Esophagus muscularis mucosa (tissue), 4 donors: ENCODE data around the gene RPS6KL1. TPM values are rescaled to one million over a fixed set of nuclear protein-coding genes. Genes with fewer than 3 reads are reported as not detected.

Experiments used
- DNase-seq: peaks from one replicate; pipeline ENCODE4 v3.0.0-alpha.2; 2017; ENCODE audit errors: extremely low spot score
- H3K27ac ChIP-seq, 4 donors: fragments of 200-600 bp; sonication (generic); replicated peaks in 1 of 4; 1 replicate in 3 of 4; 2 replicates in 1 of 4; pipeline ENCODE4 v1.5.1; 2016 to 2019; ENCODE audit warnings: mild to moderate bottlenecking in 1 of 4
- H3K27me3 ChIP-seq, 4 donors: fragments of 200-600 bp; sonication (generic); one replicate each; pipeline versions ENCODE4 v1.5.1 to v1.6.0; 2016 to 2019
- H3K36me3 ChIP-seq, 4 donors: fragments of 200-600 bp; sonication (generic); one replicate each; pipeline ENCODE4 v1.5.1; 2016 to 2019
- H3K4me1 ChIP-seq, 4 donors: fragments of 200-600 bp; sonication (generic); one replicate each; pipeline ENCODE4 v1.5.1; 2016 to 2019
- H3K4me3 ChIP-seq, 4 donors: fragments of 200-600 bp; sonication (generic); 1 replicate in 2 of 4; 2 replicates in 2 of 4; pipeline ENCODE4 v1.5.1; 2016 to 2019; ENCODE audit warnings: mild to moderate bottlenecking in 4 of 4, moderate library complexity in 1 of 4
- H3K9me3 ChIP-seq, 4 donors: fragments of 200-600 bp; sonication (generic); 1 replicate in 3 of 4; 2 replicates in 1 of 4; pipeline ENCODE4 v1.5.1; 2016 to 2019
- EP300 ChIP-seq: sonication (generic); formaldehyde crosslinking; IDR thresholded peaks from one replicate; pipeline ENCODE4 v1.6.1; 2017; ENCODE audit warnings: antibody characterized with exemption
- POLR2A ChIP-seq: fragments of 450-650 bp; IDR thresholded peaks from one replicate; pipeline ENCODE4 v1.6.1; 2017; ENCODE audit warnings: antibody characterized with exemption, moderate library complexity, mild to moderate bottlenecking, low read depth
- POLR2AphosphoS5 ChIP-seq, 2 donors: sonication (generic); formaldehyde crosslinking; IDR thresholded peaks; one replicate each; pipeline ENCODE4 v1.6.1; 2017; ENCODE audit warnings: antibody characterized with exemption in 2 of 2
- WGBS: methylation state at CpG from one replicate; pipeline ENCODE4 v1.1.5; 2018; 5-methylcytosine and 5-hydroxymethylcytosine counted together
- intact Hi-C: fragments of 100-400 bp; cut with DNase I; formaldehyde crosslinking; loops from one replicate; pipeline ENCODE4 v1.15.1; 2023
- total RNA-seq, 4 donors: library from RNA; depleted of rRNA; stranded (reverse); fragments of >200 nt; gene quantifications; one replicate each; pipeline versions ENCODE4 v1.1.0 to v1.2.1, GENCODE V29; 2016
- TF ChIP-seq, protein P1 (sequence below), 3 experiments: fragments of 200-600 bp in 2 of 3; fragments of 450-650 bp in 1 of 3; sonication (generic) in 2 of 3; IDR thresholded peaks; one replicate each; pipeline ENCODE4 v1.5.1; 2017 to 2019; ENCODE audit warnings: antibody characterized with exemption in 3 of 3, mild to moderate bottlenecking in 2 of 3, moderate library complexity in 1 of 3

The RPS6KL1 gene
- total RNA-seq, 4 donors from 2014 or later: 5.3 to 9.7 (median 7.7) TPM

DNA sequence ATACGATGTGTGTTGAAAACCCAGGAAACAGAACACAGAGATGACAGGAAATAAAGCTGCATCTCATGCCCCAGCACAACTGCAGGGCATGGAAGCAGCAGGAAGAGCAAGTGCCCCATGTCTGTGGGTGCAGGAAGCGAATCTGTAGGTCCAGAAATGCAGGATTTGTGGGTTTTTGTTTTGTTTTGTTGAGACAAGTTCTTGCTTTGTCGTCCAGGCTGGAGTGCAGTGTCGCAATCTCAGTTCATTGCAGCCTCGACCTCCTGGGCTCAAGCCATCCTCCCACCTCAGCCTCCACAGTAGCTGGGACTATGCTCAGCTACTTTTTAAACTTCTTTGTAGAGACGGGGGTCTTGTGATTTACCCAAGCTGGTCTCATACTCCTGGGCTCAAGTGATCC, 6.2 kb upstream of the RPS6KL1 start:
- Histone ChIP-seq H3K4me1 (peaks cover 6 to 15% (median 11%) of the 10 kb centered on the region in 4 donors), H3K9me3 (no peaks in the 10 kb centered on the region), H3K27ac (no peak overlapping the region), H3K4me3 (no peak overlapping the region), H3K36me3 (no peaks in the 10 kb centered on the region), H3K27me3 (peaks cover 0 to 2% (median 0%) of the 10 kb centered on the region in 4 donors)
- DNase-seq: no peak
- intact Hi-C loops: no loop called here
- TF ChIP-seq POLR2AphosphoS5 (IDR thresholded peaks at IDR 0.05): no peak
- 78% methylated on average over 6 of the region's 6 CpGs for WGBS

GRCh38 chr14:74927225-74927624, 4.2 kb upstream of the RPS6KL1 start:
- intact Hi-C loops: no loop called here
- TF ChIP-seq POLR2A (no peak), EP300 (no peak), POLR2AphosphoS5 (IDR thresholded peaks at IDR 0.05) (no peak)
- TF ChIP-seq, protein P1, sequence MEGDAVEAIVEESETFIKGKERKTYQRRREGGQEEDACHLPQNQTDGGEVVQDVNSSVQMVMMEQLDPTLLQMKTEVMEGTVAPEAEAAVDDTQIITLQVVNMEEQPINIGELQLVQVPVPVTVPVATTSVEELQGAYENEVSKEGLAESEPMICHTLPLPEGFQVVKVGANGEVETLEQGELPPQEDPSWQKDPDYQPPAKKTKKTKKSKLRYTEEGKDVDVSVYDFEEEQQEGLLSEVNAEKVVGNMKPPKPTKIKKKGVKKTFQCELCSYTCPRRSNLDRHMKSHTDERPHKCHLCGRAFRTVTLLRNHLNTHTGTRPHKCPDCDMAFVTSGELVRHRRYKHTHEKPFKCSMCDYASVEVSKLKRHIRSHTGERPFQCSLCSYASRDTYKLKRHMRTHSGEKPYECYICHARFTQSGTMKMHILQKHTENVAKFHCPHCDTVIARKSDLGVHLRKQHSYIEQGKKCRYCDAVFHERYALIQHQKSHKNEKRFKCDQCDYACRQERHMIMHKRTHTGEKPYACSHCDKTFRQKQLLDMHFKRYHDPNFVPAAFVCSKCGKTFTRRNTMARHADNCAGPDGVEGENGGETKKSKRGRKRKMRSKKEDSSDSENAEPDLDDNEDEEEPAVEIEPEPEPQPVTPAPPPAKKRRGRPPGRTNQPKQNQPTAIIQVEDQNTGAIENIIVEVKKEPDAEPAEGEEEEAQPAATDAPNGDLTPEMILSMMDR (IDR thresholded peaks at IDR 0.05): no peak
- no peak for DNase-seq
- Histone ChIP-seq H3K9me3 (no peaks in the 10 kb centered on the region), H3K27me3 (no peaks in the 10 kb centered on the region), H3K4me1 (peaks cover 11 to 19% (median 17%) of the 10 kb centered on the region in 4 donors), H3K27ac (no peak overlapping the region), H3K36me3 (no peaks in the 10 kb centered on the region), H3K4me3 (no peak overlapping the region)
- WGBS: 87% methylated on average over 6 of the region's 6 CpGs

DNA sequence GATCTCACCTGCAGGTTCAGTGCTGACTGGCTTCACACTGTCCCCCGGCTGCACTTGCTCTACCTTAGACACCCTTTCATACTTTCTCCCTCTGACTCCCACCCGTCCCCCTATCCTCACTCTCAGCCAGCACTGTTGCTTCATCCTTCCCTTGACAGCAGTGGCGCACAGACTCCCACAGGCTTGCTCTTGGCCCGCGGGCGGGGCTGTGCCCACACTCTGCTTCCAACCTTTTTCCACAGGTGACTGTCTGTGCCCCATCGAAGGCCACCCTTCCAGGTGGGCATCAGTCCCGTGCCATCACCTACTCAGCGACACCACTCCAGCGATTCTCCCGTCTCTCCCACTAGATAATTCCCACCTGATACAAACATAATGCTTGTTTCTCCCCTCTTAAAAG, 1.0 kb upstream of the RPS6KL1 start:
- Histone ChIP-seq H3K27ac (no peak overlapping the region), H3K4me1 (peaks cover 13 to 23% (median 18%) of the 10 kb centered on the region in 4 donors), H3K4me3 (no peak overlapping the region), H3K9me3 (no peaks in the 10 kb centered on the region), H3K27me3 (no peaks in the 10 kb centered on the region), H3K36me3 (peaks cover 0 to 8% (median 5%) of the 10 kb centered on the region in 4 donors)
- TF ChIP-seq, protein P1 (IDR thresholded peaks at IDR 0.05): no peak
- TF ChIP-seq POLR2AphosphoS5 (IDR thresholded peaks at IDR 0.05): no peak
- no peak for TF ChIP-seq EP300
- no peak for TF ChIP-seq POLR2A
- WGBS: 89% methylated on average over 11 of the region's 11 CpGs
- intact Hi-C loops: no loop called here
- DNase-seq: no peak

GRCh38 chr14:74921987-74922751, 891 bp downstream of the RPS6KL1 start:
- no peaks in the 10 kb centered on the region for H3K9me3 ChIP-seq
- intact Hi-C loops: no loop called here
- DNase-seq: no peak
- WGBS: 71% methylated on average over 18 of the region's 19 CpGs
- TF ChIP-seq POLR2A (no peak), POLR2AphosphoS5 (IDR thresholded peaks at IDR 0.05) (no peak), EP300 (no peak)
- TF ChIP-seq, protein P1 (IDR thresholded peaks at IDR 0.05): no peak
- H3K4me3 ChIP-seq: peak overlapping the region; percentile 67 to 80 (median 79)
- H3K36me3 ChIP-seq: peaks cover 0 to 17% (median 5%) of the 10 kb centered on the region in 4 donors
- no peaks in the 10 kb centered on the region for H3K27me3 ChIP-seq
- H3K27ac ChIP-seq: peak overlapping the region; percentile 75 to 82 (median 76)
- peaks cover 28 to 39% (median 35%) of the 10 kb centered on the region in 4 donors for H3K4me1 ChIP-seq

GRCh38 chr14:74921053-74921620, 1.9 kb downstream of the RPS6KL1 start:
- WGBS: 91% methylated on average over 18 of the region's 19 CpGs
- no peaks in the 10 kb centered on the region for H3K9me3 ChIP-seq
- H3K4me1 ChIP-seq: peaks cover 36 to 47% (median 42%) of the 10 kb centered on the region in 4 donors
- peaks cover 0 to 17% (median 5%) of the 10 kb centered on the region in 4 donors for H3K36me3 ChIP-seq
- intact Hi-C loops: no loop called here
- TF ChIP-seq POLR2AphosphoS5 (IDR thresholded peaks at IDR 0.05) (no peak), EP300 (no peak), POLR2A (no peak)
- TF ChIP-seq, protein P1 (IDR thresholded peaks at IDR 0.05): no peak
- no peak overlapping the region for H3K4me3 ChIP-seq
- no peaks in the 10 kb centered on the region for H3K27me3 ChIP-seq
- H3K27ac ChIP-seq: no peak overlapping the region
- DNase-seq: no peak
